ENCODE data around the gene SNED1. TPM values are rescaled to one million over a fixed set of nuclear protein-coding genes. Genes with fewer than 3 reads are reported as not detected.
A peak's percentile ranks its signal among the peaks of the same experiment; 100 is the strongest.

The SNED1 gene
- total RNA-seq, result 10 to 100 TPM; 27.1 to 46.9 (median 35.2) TPM

GRCh38 chr2:240997856-240998705 is at the start of gene SNED1:
Gene SNED1 (plus strand): TSS chr2:240998618. CDS start chr2:240998838, 220 bp downstream.
- Histone ChIP-seq H3K4me1 (peaks cover 8 to 17% of the 10 kb centered on the region in 2 donors), H3K4me3 (peak within 1 kb of the TSS; percentile 67 to 97 (median 76)), H3K9me3 (peaks cover 0 to 3% of the 10 kb centered on the region in 2 donors), H3K27ac (peak within 1 kb of the TSS; percentile 82 to 92), H3K27me3 (no peaks in the 10 kb centered on the region), H3K36me3 (no peaks in the 10 kb centered on the region)
- intact Hi-C loops (cut with DNase I; ENCODE audit: low total_unique reads), result loop anchor here (10.0 kb wide), 1 partner anchor 83 kb away; no protein-coding TSS in a partner anchor
- TF ChIP-seq, protein P1, sequence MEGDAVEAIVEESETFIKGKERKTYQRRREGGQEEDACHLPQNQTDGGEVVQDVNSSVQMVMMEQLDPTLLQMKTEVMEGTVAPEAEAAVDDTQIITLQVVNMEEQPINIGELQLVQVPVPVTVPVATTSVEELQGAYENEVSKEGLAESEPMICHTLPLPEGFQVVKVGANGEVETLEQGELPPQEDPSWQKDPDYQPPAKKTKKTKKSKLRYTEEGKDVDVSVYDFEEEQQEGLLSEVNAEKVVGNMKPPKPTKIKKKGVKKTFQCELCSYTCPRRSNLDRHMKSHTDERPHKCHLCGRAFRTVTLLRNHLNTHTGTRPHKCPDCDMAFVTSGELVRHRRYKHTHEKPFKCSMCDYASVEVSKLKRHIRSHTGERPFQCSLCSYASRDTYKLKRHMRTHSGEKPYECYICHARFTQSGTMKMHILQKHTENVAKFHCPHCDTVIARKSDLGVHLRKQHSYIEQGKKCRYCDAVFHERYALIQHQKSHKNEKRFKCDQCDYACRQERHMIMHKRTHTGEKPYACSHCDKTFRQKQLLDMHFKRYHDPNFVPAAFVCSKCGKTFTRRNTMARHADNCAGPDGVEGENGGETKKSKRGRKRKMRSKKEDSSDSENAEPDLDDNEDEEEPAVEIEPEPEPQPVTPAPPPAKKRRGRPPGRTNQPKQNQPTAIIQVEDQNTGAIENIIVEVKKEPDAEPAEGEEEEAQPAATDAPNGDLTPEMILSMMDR (IDR thresholded peaks at IDR 0.05), result no peak
- peak; percentile 18 to 57 (median 25) for TF ChIP-seq POLR2AphosphoS5 (IDR thresholded peaks at IDR 0.05)
- peak; percentile 35 for TF ChIP-seq POLR2A (IDR thresholded peaks at IDR 0.05)
- DNase-seq (ENCODE audit: low spot score in 2 of 2), result peak; percentile 75 to 87

DNA sequence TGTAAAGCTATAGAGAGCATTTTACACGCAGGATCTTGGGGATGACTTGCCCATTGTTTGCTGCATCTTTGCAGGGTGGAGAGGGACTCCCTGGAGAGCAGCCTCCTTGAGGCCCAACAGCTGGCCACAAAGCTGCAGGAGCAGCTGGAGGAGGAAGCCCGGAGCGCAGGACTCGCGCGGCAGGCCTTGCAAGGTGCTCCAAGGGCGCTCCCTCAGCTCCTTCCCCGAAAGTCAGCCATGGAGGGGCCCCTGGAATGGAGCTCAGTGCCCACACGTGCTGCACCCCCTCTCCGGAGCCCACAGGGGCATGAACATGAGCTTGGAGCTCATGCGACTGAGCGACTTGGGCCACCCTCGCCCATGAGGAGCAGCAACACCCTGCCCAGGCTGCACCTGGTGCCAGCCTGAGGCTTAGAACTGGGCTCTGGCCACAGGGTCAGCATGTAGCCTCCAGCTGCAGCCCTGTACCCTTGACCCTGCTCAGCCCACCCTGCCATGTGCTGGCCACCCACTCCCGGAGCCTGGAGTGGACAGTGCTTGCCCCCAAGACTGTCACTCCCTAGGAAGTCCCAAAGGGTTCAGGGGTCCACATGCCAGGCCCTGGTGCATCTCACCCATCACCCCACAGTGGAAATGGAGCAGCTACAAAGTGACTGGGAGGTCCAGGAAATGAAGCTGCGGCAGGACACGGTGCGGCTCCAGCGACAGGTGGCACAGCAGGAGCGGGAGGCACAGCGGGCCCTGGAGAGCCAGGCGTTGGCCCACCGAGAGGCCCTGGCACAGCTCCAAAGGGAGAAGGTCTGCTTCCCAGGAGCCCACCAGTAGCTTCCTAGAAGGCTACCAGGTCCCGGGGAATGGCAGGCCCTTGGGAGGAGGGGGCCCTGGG is 49.3 kb upstream of the SNED1 start:
- Histone ChIP-seq H3K9me3 (no peaks in the 10 kb centered on the region), H3K27ac (no peak overlapping the region), H3K4me3 (no peak overlapping the region), H3K27me3 (no peaks in the 10 kb centered on the region), H3K36me3 (no peaks in the 10 kb centered on the region), H3K4me1 (no peaks in the 10 kb centered on the region)
- peak; percentile 3 to 35 for DNase-seq (ENCODE audit: low spot score in 2 of 2)
- intact Hi-C loops (cut with DNase I; ENCODE audit: low total_unique reads), result no loop called here
- TF ChIP-seq, protein P1 (IDR thresholded peaks at IDR 0.05), result no peak
- TF ChIP-seq POLR2A (IDR thresholded peaks at IDR 0.05), result no peak
- no peak for TF ChIP-seq POLR2AphosphoS5 (IDR thresholded peaks at IDR 0.05)

DNA sequence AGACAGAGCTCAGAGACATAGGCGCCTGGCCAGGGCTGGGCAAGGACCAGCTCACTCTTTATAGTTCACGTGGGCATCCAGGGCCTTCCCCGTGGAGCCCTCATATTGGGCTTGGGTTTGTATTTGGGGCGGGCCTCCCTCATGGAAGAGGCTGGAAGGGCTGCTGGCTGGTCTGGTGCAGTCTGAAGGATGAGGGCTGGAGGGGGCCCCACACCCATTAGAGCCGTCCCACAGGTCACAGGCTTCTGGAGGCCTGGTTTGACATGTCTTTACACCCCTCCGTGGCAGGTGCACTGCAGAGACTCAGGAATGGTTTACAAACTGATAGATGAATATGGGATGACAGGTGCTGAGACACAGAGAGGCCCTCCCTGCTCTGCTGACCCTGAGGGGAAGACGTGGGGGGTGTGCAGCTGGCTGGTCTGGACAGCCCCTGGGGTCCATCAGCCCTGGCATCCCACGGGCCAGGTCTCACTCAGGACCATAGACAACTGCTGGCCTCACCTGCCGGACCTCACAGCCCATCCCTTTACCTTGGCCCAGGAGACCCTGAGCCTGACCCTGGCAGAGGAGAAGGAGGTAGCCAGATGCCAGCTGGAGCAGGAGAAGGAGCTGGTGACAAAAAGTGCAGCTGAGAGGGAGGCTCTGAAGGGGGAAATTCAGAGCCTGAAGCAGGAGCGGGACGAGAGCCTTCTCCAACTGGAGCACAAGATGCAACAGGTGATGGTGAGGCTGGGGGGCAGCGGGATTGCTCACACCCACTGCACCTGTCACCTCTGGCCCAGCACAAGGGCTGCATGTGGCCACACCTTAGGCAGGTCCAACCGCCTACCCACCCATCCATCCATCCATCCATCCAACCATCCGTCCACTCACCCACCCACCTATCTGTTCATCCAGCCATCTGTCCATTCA is 48.4 kb upstream of the SNED1 start:
- Histone ChIP-seq H3K27ac (no peak overlapping the region), H3K27me3 (no peaks in the 10 kb centered on the region), H3K9me3 (no peaks in the 10 kb centered on the region), H3K36me3 (no peaks in the 10 kb centered on the region), H3K4me1 (no peaks in the 10 kb centered on the region), H3K4me3 (no peak overlapping the region)
- DNase-seq (ENCODE audit: low spot score in 2 of 2), result peak in 1 of 2 donors; percentile 36
- intact Hi-C loops (cut with DNase I; ENCODE audit: low total_unique reads), result loop anchor here (1.0 kb wide), 1 partner anchor 20 kb away; no protein-coding TSS in a partner anchor
- TF ChIP-seq POLR2AphosphoS5 (IDR thresholded peaks at IDR 0.05), result no peak
- TF ChIP-seq POLR2A (IDR thresholded peaks at IDR 0.05), result no peak
- TF ChIP-seq, protein P1 (IDR thresholded peaks at IDR 0.05), result no peak

GRCh38 chr2:240951045-240951594 is 47.3 kb upstream of the SNED1 start:
- Histone ChIP-seq H3K4me1 (peaks cover 5 to 7% of the 10 kb centered on the region in 2 donors), H3K4me3 (no peak overlapping the region), H3K9me3 (no peaks in the 10 kb centered on the region), H3K36me3 (no peaks in the 10 kb centered on the region), H3K27ac (no peak overlapping the region), H3K27me3 (no peaks in the 10 kb centered on the region)
- TF ChIP-seq POLR2A (IDR thresholded peaks at IDR 0.05) (no peak), POLR2AphosphoS5 (IDR thresholded peaks at IDR 0.05) (no peak)
- TF ChIP-seq, protein P1 (IDR thresholded peaks at IDR 0.05), result no peak
- intact Hi-C loops (cut with DNase I; ENCODE audit: low total_unique reads), result no loop called here
- DNase-seq (ENCODE audit: low spot score in 2 of 2), result no peak

Measured in breast epithelium (tissue), 4 donors.